IPS DF 6.9 (cell line): ENCODE data around the gene MAGEA11.
"Not testable (repeated sequence)": the region's sequence is repeated elsewhere in the genome, so short reads cannot be mapped to it uniquely, and the experiment has no call there.

Source experiments
- DNase-seq: peaks from one replicate; pipeline ENCODE4 v3.0.0-alpha.2; 2013; ENCODE audit warnings: low read depth, low spot score
- H3K27ac ChIP-seq: one replicate; pipeline ENCODE4 v1.5.1; 2013; ENCODE audit warnings: low read length, control low read depth
- H3K27me3 ChIP-seq: 2 replicates; pipeline ENCODE4 v1.6.1; 2013; ENCODE audit warnings: mild to moderate bottlenecking, low read length; ENCODE audit not compliant: control insufficient read depth, insufficient read depth
- H3K36me3 ChIP-seq: 2 replicates; pipeline ENCODE4 v1.6.1; 2013; ENCODE audit warnings: low read length; ENCODE audit not compliant: control insufficient read depth, insufficient read depth
- H3K4me1 ChIP-seq: 2 replicates; pipeline ENCODE4 v1.6.1; 2013; ENCODE audit warnings: low read length; ENCODE audit not compliant: control insufficient read depth, insufficient read depth
- H3K4me3 ChIP-seq: 2 replicates; pipeline ENCODE4 v1.5.1; 2013; ENCODE audit warnings: mild to moderate bottlenecking, low read length
- H3K9me3 ChIP-seq: 2 replicates; pipeline ENCODE4 v1.6.1; 2013; ENCODE audit warnings: low read length, inconsistent platforms; ENCODE audit not compliant: control insufficient read depth, insufficient read depth
- WGBS: extraction: QIAGEN DNeasy Blood & Tissue Kit; methylation state at CpG from one replicate; pipeline ENCODE4 v1.1.7; 2013; ENCODE audit warnings: mixed read lengths, missing lambda C conversion rate; ENCODE audit not compliant: insufficient read length, insufficient coverage; 5-methylcytosine and 5-hydroxymethylcytosine counted together

MAGEA11 gene

GRCh38 chrX:149758068-149758714, 46.3 kb downstream of the MAGEA11 start:
- no peaks in the 10 kb centered on the region for H3K27me3 ChIP-seq
- no peak for DNase-seq
- H3K27ac ChIP-seq = no peak overlapping the region
- H3K36me3 ChIP-seq = no peaks in the 10 kb centered on the region
- no peaks in the 10 kb centered on the region for H3K9me3 ChIP-seq
- no peaks in the 10 kb centered on the region for H3K4me1 ChIP-seq
- no CpG with 5 or more reads among the region's 18 CpGs for WGBS
- no peak overlapping the region for H3K4me3 ChIP-seq

GRCh38 chrX:149758715-149759078, 46.8 kb downstream of the MAGEA11 start:
- H3K36me3 ChIP-seq, H3K27me3 ChIP-seq, H3K9me3 ChIP-seq, H3K27ac ChIP-seq, H3K4me1 ChIP-seq, H3K4me3 ChIP-seq, DNase-seq: not testable (repeated sequence)
- no CpG with 5 or more reads among the region's 17 CpGs for WGBS

- no peaks in the 10 kb centered on the region for H3K27me3 ChIP-seq
- WGBS = no CpG with 5 or more reads among the region's 7 CpGs
These were observed 48.0 kb downstream of the MAGEA11 start for GRCh38 chrX:149759824-149760223.

GRCh38 chrX:149760965-149761364, 49.1 kb downstream of the MAGEA11 start:
- Histone ChIP-seq H3K9me3 (no peaks in the 10 kb centered on the region), H3K27me3 (no peaks in the 10 kb centered on the region), H3K4me1 (no peaks in the 10 kb centered on the region), H3K27ac (no peak overlapping the region), H3K4me3 (no peak overlapping the region), H3K36me3 (no peaks in the 10 kb centered on the region)
- no peak for DNase-seq
- WGBS = no CpG with 5 or more reads among the region's 3 CpGs

More at GRCh38 chrX:149759824-149760223, 48.0 kb downstream of the MAGEA11 start:
- Histone ChIP-seq H3K4me3 (no peak overlapping the region), H3K9me3 (no peaks in the 10 kb centered on the region), H3K4me1 (no peaks in the 10 kb centered on the region), H3K27ac (no peak overlapping the region), H3K36me3 (no peaks in the 10 kb centered on the region)
- DNase-seq = no peak

GRCh38 chrX:149761858-149762674, 50.2 kb downstream of the MAGEA11 start:
- no CpG with 5 or more reads among the region's 22 CpGs for WGBS
- not testable (repeated sequence) for DNase-seq

GRCh38 chrX:149762696-149763614, 51.1 kb downstream of the MAGEA11 start:
- DNase-seq = no peak
- H3K36me3 ChIP-seq = no peaks in the 10 kb centered on the region
- H3K4me3 ChIP-seq = no peak overlapping the region
- no peaks in the 10 kb centered on the region for H3K27me3 ChIP-seq
- no peak overlapping the region for H3K27ac ChIP-seq
- H3K4me1 ChIP-seq = no peaks in the 10 kb centered on the region
- H3K9me3 ChIP-seq = no peaks in the 10 kb centered on the region
- WGBS = no CpG with 5 or more reads among the region's 11 CpGs

More at GRCh38 chrX:149761858-149762674, 50.2 kb downstream of the MAGEA11 start:
- H3K27me3 ChIP-seq, H3K36me3 ChIP-seq, H3K9me3 ChIP-seq, H3K4me1 ChIP-seq, H3K27ac ChIP-seq, H3K4me3 ChIP-seq: not testable (repeated sequence)
